ENCODE data around the gene STMN3.

STMN3 gene

DNA sequence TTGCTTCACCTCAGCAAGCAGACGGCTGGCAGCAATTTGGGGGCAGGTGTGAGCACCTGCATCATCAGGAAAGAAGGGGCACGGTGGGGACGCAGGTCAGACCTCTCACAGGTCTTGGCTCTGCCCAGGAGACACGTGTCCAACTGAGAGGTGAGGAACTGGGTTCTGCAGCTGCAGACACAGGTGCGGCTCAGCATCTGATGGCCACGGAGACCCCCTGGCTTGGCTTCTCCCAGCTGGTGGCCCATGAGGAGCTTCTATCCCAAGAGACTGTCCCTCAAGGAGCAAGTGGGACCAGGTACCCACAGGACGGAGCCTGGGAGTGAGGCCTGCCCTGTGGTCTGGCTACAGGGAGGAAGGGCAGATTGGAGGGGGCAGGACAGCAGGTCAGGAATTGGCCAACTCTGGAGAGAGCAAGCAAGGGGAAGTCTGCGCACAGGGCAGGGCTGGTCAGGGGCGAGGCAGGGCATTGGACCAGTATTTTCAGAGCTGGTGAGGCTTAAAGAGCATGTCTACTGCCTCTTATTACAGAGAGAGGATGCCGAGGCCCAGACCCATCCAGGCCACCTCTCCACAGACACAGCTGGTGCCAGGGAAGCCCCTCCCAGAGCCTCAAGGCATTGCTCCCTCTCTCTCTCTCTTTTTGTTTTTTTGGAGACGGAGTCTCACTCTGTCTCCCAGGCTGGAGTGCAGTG lies 4.2 kb downstream of the STMN3 start:
- TF ChIP-seq CTCF (IDR thresholded peaks at IDR 0.05) (no peak), ZFX (IDR thresholded peaks at IDR 0.05; ENCODE audit: borderline replicate concordance) (no peak)

GRCh38 chr20:63648190-63648589 lies 5.0 kb downstream of the STMN3 start:
- TF ChIP-seq ZFX (IDR thresholded peaks at IDR 0.05; ENCODE audit: borderline replicate concordance) (no peak), CTCF (IDR thresholded peaks at IDR 0.05) (no peak)
- no peak overlapping the region for H3K27ac ChIP-seq

More for the DNA sequence above, 4.2 kb downstream of the STMN3 start:
- no peak overlapping the region for H3K27ac ChIP-seq

GRCh38 chr20:63645218-63645617 lies 8.0 kb downstream of the STMN3 start:
- TF ChIP-seq CTCF (IDR thresholded peaks at IDR 0.05), result no peak
- no peak for TF ChIP-seq ZFX (IDR thresholded peaks at IDR 0.05; ENCODE audit: borderline replicate concordance)
- no peak overlapping the region for H3K27ac ChIP-seq

GRCh38 chr20:63643946-63644345 lies 9.3 kb downstream of the STMN3 start:
- no peak for TF ChIP-seq ZFX (IDR thresholded peaks at IDR 0.05; ENCODE audit: borderline replicate concordance)
- TF ChIP-seq CTCF (IDR thresholded peaks at IDR 0.05), result no peak
- H3K27ac ChIP-seq, result peak overlapping the region; percentile 92; the same call in 1 of the 2 replicates

GRCh38 chr20:63643499-63643898 lies 9.7 kb downstream of the STMN3 start:
- TF ChIP-seq CTCF (IDR thresholded peaks at IDR 0.05), result no peak
- no peak for TF ChIP-seq ZFX (IDR thresholded peaks at IDR 0.05; ENCODE audit: borderline replicate concordance)
- peak overlapping the region; percentile 92 for H3K27ac ChIP-seq

- H3K27ac ChIP-seq, result peak overlapping the region; percentile 92
- TF ChIP-seq CTCF (IDR thresholded peaks at IDR 0.05) (no peak), ZFX (IDR thresholded peaks at IDR 0.05; ENCODE audit: borderline replicate concordance) (no peak)
Measured at GRCh38 chr20:63642527-63643247, 10.5 kb downstream of the STMN3 start.
